Common myeloid progenitor, CD34-positive (primary cell): Measurements from ENCODE around the gene LRRC37A.
A peak's percentile ranks its signal among the peaks of the same experiment; 100 is the strongest.
"Not testable (repeated sequence)": the region's sequence is repeated elsewhere in the genome, so short reads cannot be mapped to it uniquely, and the experiment has no call there.

Experiments used
- CTCF ChIA-PET: fragments of 350-600 bp; sonication (Branson Sonifier 250); formaldehyde crosslinking; loops from one replicate; lab custom pipeline; 2021; ENCODE audit warnings: antibody characterized with exemption; lab: Charles Lee
- POLR2A ChIA-PET: fragments of 350-600 bp; sonication (Branson Sonifier 250); formaldehyde crosslinking; loops from one replicate; lab custom pipeline; 2021; ENCODE audit warnings: antibody characterized with exemption; lab: Charles Lee
- DNase-seq, 3 donors: peaks; one replicate each; pipeline versions ENCODE4 v3.0.0 to v3.0.0-alpha.2; 2013
- H3K27ac ChIP-seq, 2 experiments: 1 replicate in 1 of 2; 2 replicates in 1 of 2; pipeline ENCODE4 v1.7.0; 2013; ENCODE audit warnings: inconsistent platforms in 2 of 2, low read length in 2 of 2, mild to moderate bottlenecking in 2 of 2, low read depth in 1 of 2, moderate library complexity in 1 of 2; ENCODE audit not compliant: severe bottlenecking in 2 of 2, insufficient read depth in 1 of 2, poor library complexity in 1 of 2
- H3K27me3 ChIP-seq, 5 experiments: replicated peaks in 2 of 5; 1 replicate in 3 of 5; 2 replicates in 2 of 5; pipeline versions ENCODE4 v1.6.1 to v1.7.0; 2013; ENCODE audit warnings: low read length in 4 of 5, mild to moderate bottlenecking in 2 of 5, moderate library complexity in 2 of 5, inconsistent platforms in 1 of 5; ENCODE audit not compliant: insufficient read depth in 5 of 5, control insufficient read depth in 4 of 5
- H3K36me3 ChIP-seq, 4 experiments: 1 replicate in 2 of 4; 2 replicates in 2 of 4; pipeline versions ENCODE4 v1.6.1 to v1.7.0; 2013; ENCODE audit warnings: low read length in 3 of 4, control low read depth in 1 of 4, mild to moderate bottlenecking in 1 of 4; ENCODE audit not compliant: control insufficient read depth in 4 of 4, insufficient read depth in 4 of 4
- H3K4me1 ChIP-seq, 4 experiments: 1 replicate in 3 of 4; 2 replicates in 1 of 4; pipeline versions ENCODE4 v1.6.1 to v1.7.1; 2013; ENCODE audit warnings: low read length in 3 of 4, mild to moderate bottlenecking in 3 of 4, control low read depth in 1 of 4, inconsistent platforms in 1 of 4, moderate library complexity in 1 of 4; ENCODE audit not compliant: control insufficient read depth in 4 of 4, insufficient read depth in 4 of 4; ENCODE audit errors: control extremely low read depth in 1 of 4
- H3K4me3 ChIP-seq, 7 experiments: 1 replicate in 4 of 7; 2 replicates in 3 of 7; pipeline versions ENCODE4 v1.5.1 to v1.7.0; 2013; ENCODE audit warnings: mild to moderate bottlenecking in 7 of 7, low read length in 6 of 7, moderate library complexity in 6 of 7, inconsistent platforms in 2 of 7, low read depth in 2 of 7, control low read depth in 1 of 7; ENCODE audit not compliant: insufficient read depth in 4 of 7, control insufficient read depth in 1 of 7; ENCODE audit errors: extremely low read depth in 1 of 7
- H3K9me3 ChIP-seq, 5 experiments: 1 replicate in 4 of 5; 2 replicates in 1 of 5; pipeline versions ENCODE4 v1.6.1 to v1.7.1; 2013; ENCODE audit warnings: low read length in 4 of 5, mild to moderate bottlenecking in 2 of 5, inconsistent platforms in 1 of 5, low read depth in 1 of 5, moderate library complexity in 1 of 5; ENCODE audit not compliant: control insufficient read depth in 4 of 5, insufficient read depth in 2 of 5; ENCODE audit errors: control extremely low read depth in 1 of 5
- WGBS: methylation state at CpG from one replicate; pipeline ENCODE4 v1.1.5; 2013; ENCODE audit not compliant: insufficient coverage; 5-methylcytosine and 5-hydroxymethylcytosine counted together

LRRC37A gene

DNA sequence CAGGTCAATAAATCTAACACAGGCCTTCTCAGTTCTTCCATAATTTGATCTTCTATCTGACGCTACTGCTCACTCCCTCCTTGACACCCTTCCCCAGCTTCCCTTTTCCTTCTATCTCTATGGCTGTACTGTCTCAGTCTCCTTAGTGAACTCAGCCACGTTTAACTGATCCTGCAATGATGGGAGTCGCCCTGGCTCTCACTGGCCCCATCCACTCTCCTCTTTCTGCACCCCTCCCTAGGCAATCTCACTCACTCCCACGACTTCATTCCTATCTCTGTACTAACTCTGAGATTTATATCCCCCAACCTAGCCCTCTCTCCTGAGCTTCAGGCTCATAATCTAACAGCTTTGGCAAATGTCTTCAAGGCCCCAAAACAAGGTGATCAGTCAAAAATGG, 58.9 kb downstream of the LRRC37A start:
- H3K4me1 ChIP-seq: not testable (repeated sequence)

DNA sequence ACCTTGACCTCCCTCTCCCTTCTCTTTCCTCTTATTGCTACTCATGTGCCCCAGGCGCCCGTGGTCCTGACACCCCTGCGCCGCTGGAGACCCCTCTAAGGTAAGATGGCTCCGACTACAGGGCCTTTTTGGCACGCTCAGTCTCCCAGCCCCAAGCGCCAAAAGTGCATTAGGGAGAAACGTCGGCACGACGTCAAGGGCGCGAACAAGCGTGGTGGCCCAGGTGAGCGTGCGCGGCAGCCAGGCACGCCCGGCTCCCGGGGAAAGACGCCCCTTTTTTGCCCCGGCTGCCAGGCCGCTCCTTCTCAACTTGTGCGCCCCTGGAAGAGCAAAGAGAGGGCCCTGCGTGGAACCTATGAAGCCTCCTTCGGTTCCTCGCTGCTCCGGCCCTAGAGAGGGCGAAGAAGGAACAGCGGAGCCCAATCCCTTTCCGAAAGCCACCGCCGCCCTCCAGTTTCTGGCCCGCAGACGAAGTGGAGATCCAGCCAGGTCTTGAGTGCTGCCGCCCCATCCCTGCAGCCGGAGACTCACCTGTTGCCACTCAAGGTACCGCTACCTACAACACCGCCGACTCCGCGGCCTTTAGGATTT, 66.3 kb downstream of the LRRC37A start:
- CTCF ChIA-PET, H3K4me1 ChIP-seq, H3K36me3 ChIP-seq, POLR2A ChIA-PET, H3K27me3 ChIP-seq, H3K9me3 ChIP-seq, H3K27ac ChIP-seq, DNase-seq: not testable (repeated sequence)
- H3K4me3 ChIP-seq: peak overlapping the region in 1 of 7 experiments; percentile 36
- no CpG with 5 or more reads among the region's 42 CpGs for WGBS

More for the DNA sequence above, 58.9 kb downstream of the LRRC37A start:
- DNase-seq, H3K36me3 ChIP-seq, H3K4me3 ChIP-seq, H3K27ac ChIP-seq, H3K27me3 ChIP-seq, CTCF ChIA-PET, H3K9me3 ChIP-seq, POLR2A ChIA-PET: not testable (repeated sequence)
- WGBS: no CpG with 5 or more reads among the region's 4 CpGs

DNA sequence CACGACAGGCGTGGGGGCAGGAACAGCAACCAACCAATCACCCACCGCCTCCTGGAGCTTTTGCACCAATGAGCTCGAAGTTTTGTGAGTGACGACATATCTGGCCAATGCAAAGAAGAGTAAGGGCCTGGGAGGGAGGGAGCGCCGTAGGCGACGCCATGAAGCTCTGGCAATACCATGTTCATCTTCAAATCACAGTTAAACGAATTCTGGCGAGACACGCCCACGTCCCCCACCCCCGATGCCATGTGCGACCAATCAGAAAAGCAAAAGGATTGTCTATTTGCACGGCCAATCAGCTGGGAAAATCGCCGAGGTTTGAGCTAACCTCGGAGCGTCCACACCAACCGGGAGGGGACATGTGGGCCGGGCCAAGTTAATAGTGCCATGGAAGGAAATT, 66.8 kb downstream of the LRRC37A start, which contains the start of gene ARL17B:
ARL17B (minus strand) TSS at position 12 of the 400 bp plus-strand sequence. CDS start 3,369 bp downstream, outside the sequence.
- POLR2A ChIA-PET, H3K4me1 ChIP-seq, H3K9me3 ChIP-seq, H3K27ac ChIP-seq, CTCF ChIA-PET, H3K36me3 ChIP-seq, H3K27me3 ChIP-seq, DNase-seq: not testable (repeated sequence)
- WGBS: no CpG with 5 or more reads among the region's 22 CpGs
- H3K4me3 ChIP-seq: peak within 1 kb of the TSS in 1 of 7 experiments; percentile 36

GRCh38 chr17:46367520-46367919, 72.6 kb downstream of the LRRC37A start:
- DNase-seq, CTCF ChIA-PET, H3K27me3 ChIP-seq, H3K4me3 ChIP-seq, H3K36me3 ChIP-seq, H3K9me3 ChIP-seq, H3K4me1 ChIP-seq, POLR2A ChIA-PET, H3K27ac ChIP-seq: not testable (repeated sequence)
- no CpG with 5 or more reads among the region's 3 CpGs for WGBS

- POLR2A ChIA-PET, H3K27ac ChIP-seq, DNase-seq, H3K9me3 ChIP-seq, H3K36me3 ChIP-seq, H3K4me3 ChIP-seq, CTCF ChIA-PET, H3K27me3 ChIP-seq, H3K4me1 ChIP-seq: not testable (repeated sequence)
- no CpG with 5 or more reads among the region's 95 CpGs for WGBS
Observed at GRCh38 chr17:46372236-46373229, 77.6 kb downstream of the LRRC37A start.

DNA sequence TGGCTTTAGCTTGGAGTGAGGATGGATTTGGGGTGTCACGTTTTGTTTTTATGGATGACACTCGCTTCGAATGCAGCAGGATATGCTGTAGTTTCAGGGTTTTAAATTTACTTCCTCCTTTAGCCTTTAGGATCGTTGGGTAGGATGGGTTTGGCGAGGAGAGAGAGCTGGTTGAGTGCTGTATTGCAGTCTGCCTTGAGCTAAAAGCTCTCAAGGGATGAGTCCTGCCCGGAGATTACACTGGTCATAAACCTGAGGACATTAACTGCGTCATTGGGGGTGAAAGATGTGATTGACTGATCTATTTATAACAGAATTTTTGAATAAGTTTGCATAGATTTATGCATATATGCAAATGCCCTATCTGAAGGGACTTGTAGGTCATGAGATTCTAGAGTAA, 78.5 kb downstream of the LRRC37A start:
- POLR2A ChIA-PET, H3K36me3 ChIP-seq, H3K27ac ChIP-seq, H3K27me3 ChIP-seq, CTCF ChIA-PET, DNase-seq, H3K4me3 ChIP-seq, H3K9me3 ChIP-seq, H3K4me1 ChIP-seq: not testable (repeated sequence)
- WGBS: no CpG with 5 or more reads among the region's 7 CpGs

GRCh38 chr17:46383118-46383517, 88.2 kb downstream of the LRRC37A start:
- H3K27me3 ChIP-seq, CTCF ChIA-PET, POLR2A ChIA-PET, H3K27ac ChIP-seq, H3K36me3 ChIP-seq, DNase-seq, H3K9me3 ChIP-seq, H3K4me3 ChIP-seq, H3K4me1 ChIP-seq: not testable (repeated sequence)
- no CpG with 5 or more reads among the region's 4 CpGs for WGBS
